HEK293 (cell line): ENCODE measurements around the gene ABHD17B.

ENCODE experiments used
- CTCF ChIA-PET: fragments of 350-600 bp; formaldehyde crosslinking; extraction: SDS; loops from one replicate; lab custom pipeline; 2021; ENCODE audit warnings: antibody characterized with exemption; lab: Yijun Ruan, JAX
- POLR2A ChIA-PET: fragments of 300-600 bp; formaldehyde crosslinking; extraction: SDS; loops from one replicate; lab custom pipeline; 2020; ENCODE audit warnings: antibody characterized with exemption, inconsistent platforms; lab: Yijun Ruan, JAX
- H3K27ac ChIP-seq: fragments of 200-500 bp; sonication (Bioruptor generic); 2 replicates; pipeline ENCODE4 v1.5.1; 2014; ENCODE audit warnings: low read depth, low read length, control low read depth, inconsistent platforms; ENCODE audit errors: extremely low read depth
- H3K36me3 ChIP-seq, 2 experiments: fragments of 200-500 bp in 1 of 2; sonication (Bioruptor generic) in 1 of 2; 1 replicate in 1 of 2; 2 replicates in 1 of 2; pipeline ENCODE4 v1.5.1; 2014 to 2017; ENCODE audit warnings: inconsistent platforms in 2 of 2, low read length in 2 of 2; ENCODE audit not compliant: control insufficient read depth in 2 of 2, insufficient read depth in 1 of 2
- H3K4me1 ChIP-seq: fragments of 200-500 bp; sonication (Bioruptor generic); 2 replicates; pipeline ENCODE4 v1.5.1; 2014; ENCODE audit warnings: mild to moderate bottlenecking, low read length, inconsistent platforms; ENCODE audit not compliant: control insufficient read depth, insufficient read depth
- H3K4me3 ChIP-seq: 2 replicates; pipeline ENCODE4 v1.5.1; 2011; ENCODE audit warnings: low read depth, mild to moderate bottlenecking, control low read depth, low read length, moderate library complexity
- H3K9me3 ChIP-seq: fragments of 200-500 bp; sonication (Bioruptor generic); 2 replicates; pipeline ENCODE4 v1.5.1; 2014; ENCODE audit warnings: low read depth, low read length, inconsistent platforms; ENCODE audit not compliant: control insufficient read depth, insufficient read depth
- PRDM10 ChIP-seq: fragments of 450-650 bp; formaldehyde crosslinking; IDR thresholded peaks from 2 replicates; pipeline ENCODE4 v1.5.1; 2016; ENCODE audit warnings: missing biosample characterization, missing genetic modification characterization
- PRDM2 ChIP-seq: fragments of 450-650 bp; formaldehyde crosslinking; IDR thresholded peaks from 2 replicates; pipeline ENCODE4 v1.5.1; 2016; ENCODE audit warnings: missing biosample characterization, missing genetic modification characterization, borderline replicate concordance
- ZBTB10 ChIP-seq: fragments of 450-650 bp; formaldehyde crosslinking; IDR thresholded peaks from 2 replicates; pipeline ENCODE4 v1.5.1; 2016; ENCODE audit warnings: missing biosample characterization, missing genetic modification characterization
- ZBTB17 ChIP-seq: fragments of 450-650 bp; formaldehyde crosslinking; IDR thresholded peaks from 2 replicates; pipeline ENCODE4 v1.5.1; 2016; ENCODE audit warnings: missing biosample characterization, missing genetic modification characterization
- ZNF19 ChIP-seq: fragments of 450-650 bp; formaldehyde crosslinking; IDR thresholded peaks from 2 replicates; pipeline ENCODE4; 2016; ENCODE audit warnings: missing biosample characterization, missing genetic modification characterization, low read depth
- ZNF223 ChIP-seq: fragments of 450-650 bp; formaldehyde crosslinking; IDR thresholded peaks from 2 replicates; pipeline ENCODE4 v1.5.1; 2016; ENCODE audit warnings: missing biosample characterization, missing genetic modification characterization
- ZNF280C ChIP-seq: fragments of 450-650 bp; formaldehyde crosslinking; IDR thresholded peaks from 2 replicates; pipeline ENCODE4 v1.5.1; 2016; ENCODE audit warnings: missing biosample characterization, missing genetic modification characterization
- ZNF692 ChIP-seq: fragments of 450-650 bp; formaldehyde crosslinking; IDR thresholded peaks from 2 replicates; pipeline ENCODE4 v1.5.1; 2016; ENCODE audit warnings: missing biosample characterization, missing genetic modification characterization
- ZNF701 ChIP-seq: fragments of 450-650 bp; formaldehyde crosslinking; IDR thresholded peaks from 2 replicates; pipeline ENCODE4 v1.5.1; 2016; ENCODE audit warnings: missing biosample characterization, missing genetic modification characterization

ABHD17B gene

GRCh38 chr9:71915495-71915894 lies 4.5 kb upstream of the ABHD17B start (continued):
- no peak for TF ChIP-seq ZBTB10 (tag by site-specific recombination)
- TF ChIP-seq PRDM2 (tag by site-specific recombination) = no peak
- TF ChIP-seq ZNF701 (tag by site-specific recombination) = no peak
- no peak for TF ChIP-seq ZBTB17 (tag by site-specific recombination)
- no peak for TF ChIP-seq ZNF280C (tag by site-specific recombination)
- TF ChIP-seq ZNF223 (tag by site-specific recombination) = no peak

GRCh38 chr9:71911908-71912335 lies 929 bp upstream of the ABHD17B start:
- Histone ChIP-seq H3K9me3 (no peaks in the 10 kb centered on the region), H3K4me1 (no peaks in the 10 kb centered on the region; the same call in 1 of the 2 replicates), H3K36me3 (no peaks in the 10 kb centered on the region), H3K27ac (peak overlapping the region; percentile 64), H3K4me3 (peak overlapping the region; percentile 55)
- CTCF ChIA-PET = interaction anchor here (3.2 kb wide), 1 partner anchor 113 kb away, joined by 19 read pairs; no protein-coding TSS in a partner anchor
- POLR2A ChIA-PET = interaction anchor here (1.0 to 1.8 kb wide), 10 partner anchors 14 to 453 kb away, joined by 3 to 18 read pairs (median 4); partner anchors contain the start of gene ZFAND5
- TF ChIP-seq ZNF692 (tag by site-specific recombination) (0 out of 2 replicates have a peak, but pooled peaks have one; percentile 23), ZNF19 (tag by site-specific recombination) (no peak), PRDM10 (peak; percentile 27)
